Suprapubic skin (tissue), 4 donors: Measurements from ENCODE around the gene RAB1A. TPM values are rescaled to one million over a fixed set of nuclear protein-coding genes. Genes with fewer than 3 reads are reported as not detected.

Experiments used
- DNase-seq, 2 donors: peaks; one replicate each; pipeline ENCODE4 v3.0.0-alpha.2; 2019; ENCODE audit warnings: low spot score in 2 of 2
- H3K27ac ChIP-seq: fragments of 200-600 bp; sonication (generic); one replicate; pipeline ENCODE4 v1.5.1; 2019
- H3K27me3 ChIP-seq: fragments of 200-600 bp; sonication (generic); one replicate; pipeline ENCODE4 v1.5.1; 2019
- H3K36me3 ChIP-seq: fragments of 200-600 bp; sonication (generic); one replicate; pipeline ENCODE4 v1.5.1; 2019
- H3K4me1 ChIP-seq: fragments of 200-600 bp; sonication (generic); one replicate; pipeline ENCODE4 v1.5.1; 2019
- H3K4me3 ChIP-seq: fragments of 200-600 bp; sonication (generic); one replicate; pipeline ENCODE4 v1.5.1; 2019; ENCODE audit warnings: mild to moderate bottlenecking
- H3K9me3 ChIP-seq: fragments of 200-600 bp; sonication (generic); one replicate; pipeline ENCODE4 v1.5.1; 2019
- CTCF ChIP-seq, 2 donors: fragments of 200-600 bp in 1 of 2; fragments of 450-650 bp in 1 of 2; sonication (generic) in 1 of 2; IDR thresholded peaks; one replicate each; pipeline ENCODE4 v1.5.1; 2016 to 2019; ENCODE audit warnings: antibody characterized with exemption in 2 of 2, mild to moderate bottlenecking in 1 of 2, moderate library complexity in 1 of 2
- EP300 ChIP-seq: sonication (generic); formaldehyde crosslinking; IDR thresholded peaks from one replicate; pipeline ENCODE4 v1.6.1; 2017; ENCODE audit warnings: antibody characterized with exemption
- POLR2A ChIP-seq, 2 donors: fragments of 450-650 bp; IDR thresholded peaks; one replicate each; pipeline ENCODE4 v1.6.1; 2017; ENCODE audit warnings: antibody characterized with exemption in 2 of 2, mild to moderate bottlenecking in 2 of 2, moderate library complexity in 2 of 2
- POLR2AphosphoS5 ChIP-seq, 3 donors: sonication (generic); formaldehyde crosslinking; IDR thresholded peaks; one replicate each; pipeline ENCODE4 v1.6.1; 2017; ENCODE audit warnings: antibody characterized with exemption in 3 of 3
- WGBS: methylation state at CpG from one replicate; pipeline ENCODE4 v1.1.5; 2018; 5-methylcytosine and 5-hydroxymethylcytosine counted together
- total RNA-seq, 4 donors: library from RNA; depleted of rRNA; stranded (reverse); fragments of >200 nt; gene quantifications; one replicate each; pipeline ENCODE4 v1.1.0, GENCODE V29; 2016

The RAB1A gene
- total RNA-seq, 4 donors from 2014 or later, result 66.3 to 76.0 (median 68.3) TPM

GRCh38 chr2:65097844-65098243 lies 32.1 kb downstream of the RAB1A start:
- DNase-seq, result no peak
- no peaks in the 10 kb centered on the region for H3K27me3 ChIP-seq
- H3K9me3 ChIP-seq, result no peaks in the 10 kb centered on the region
- WGBS, result 39% methylated on average over 1 of the region's 1 CpG
- peaks cover 2% of the 10 kb centered on the region for H3K4me1 ChIP-seq
- no peak overlapping the region for H3K27ac ChIP-seq
- no peak overlapping the region for H3K4me3 ChIP-seq
- TF ChIP-seq EP300 (no peak), POLR2A (IDR thresholded peaks at IDR 0.05) (no peak), CTCF (IDR thresholded peaks at IDR 0.05) (no peak), POLR2AphosphoS5 (IDR thresholded peaks at IDR 0.05) (no peak)
- peaks cover 79% of the 10 kb centered on the region for H3K36me3 ChIP-seq

GRCh38 chr2:65096948-65097347 lies 33.0 kb downstream of the RAB1A start:
- no peak for TF ChIP-seq EP300
- no peak for TF ChIP-seq POLR2AphosphoS5 (IDR thresholded peaks at IDR 0.05)
- TF ChIP-seq CTCF (IDR thresholded peaks at IDR 0.05), result no peak
- no peak for TF ChIP-seq POLR2A (IDR thresholded peaks at IDR 0.05)

GRCh38 chr2:65093211-65093610 lies 36.7 kb downstream of the RAB1A start:
- no peak for DNase-seq
- Histone ChIP-seq H3K27me3 (no peaks in the 10 kb centered on the region), H3K27ac (no peak overlapping the region), H3K9me3 (no peaks in the 10 kb centered on the region), H3K36me3 (peaks cover 74% of the 10 kb centered on the region), H3K4me3 (no peak overlapping the region), H3K4me1 (no peaks in the 10 kb centered on the region)
- TF ChIP-seq POLR2A (IDR thresholded peaks at IDR 0.05), result no peak
- TF ChIP-seq POLR2AphosphoS5 (IDR thresholded peaks at IDR 0.05), result no peak
- no peak for TF ChIP-seq CTCF (IDR thresholded peaks at IDR 0.05)
- TF ChIP-seq EP300, result no peak

More at GRCh38 chr2:65096948-65097347, 33.0 kb downstream of the RAB1A start:
- Histone ChIP-seq H3K4me1 (no peaks in the 10 kb centered on the region), H3K36me3 (peaks cover 83% of the 10 kb centered on the region), H3K27me3 (no peaks in the 10 kb centered on the region), H3K27ac (no peak overlapping the region), H3K4me3 (no peak overlapping the region), H3K9me3 (no peaks in the 10 kb centered on the region)
- WGBS, result 96% methylated on average over 1 of the region's 1 CpG
- DNase-seq, result no peak

- H3K4me3 ChIP-seq, result no peak overlapping the region
- H3K9me3 ChIP-seq, result no peaks in the 10 kb centered on the region
- no peak overlapping the region for H3K27ac ChIP-seq
- H3K4me1 ChIP-seq, result no peaks in the 10 kb centered on the region
- H3K27me3 ChIP-seq, result no peaks in the 10 kb centered on the region
- H3K36me3 ChIP-seq, result peaks cover 75% of the 10 kb centered on the region
- 91% methylated on average over 4 of the region's 4 CpGs for WGBS
- DNase-seq, result no peak
- TF ChIP-seq CTCF (IDR thresholded peaks at IDR 0.05) (no peak), POLR2A (IDR thresholded peaks at IDR 0.05) (no peak), EP300 (no peak), POLR2AphosphoS5 (IDR thresholded peaks at IDR 0.05) (no peak)
Observed at GRCh38 chr2:65092791-65093190, 37.1 kb downstream of the RAB1A start.

- H3K27me3 ChIP-seq, result no peaks in the 10 kb centered on the region
- H3K4me3 ChIP-seq, result no peak overlapping the region
- TF ChIP-seq POLR2AphosphoS5 (IDR thresholded peaks at IDR 0.05), result no peak
- TF ChIP-seq POLR2A (IDR thresholded peaks at IDR 0.05), result no peak
- no peak for TF ChIP-seq EP300
- TF ChIP-seq CTCF (IDR thresholded peaks at IDR 0.05), result no peak
- no peak for DNase-seq
- H3K9me3 ChIP-seq, result no peaks in the 10 kb centered on the region
- peaks cover 12% of the 10 kb centered on the region for H3K4me1 ChIP-seq
- H3K36me3 ChIP-seq, result peaks cover 86% of the 10 kb centered on the region
- 98% methylated on average over 3 of the region's 3 CpGs for WGBS
- H3K27ac ChIP-seq, result no peak overlapping the region
Observed at GRCh38 chr2:65085148-65085547, 44.8 kb downstream of the RAB1A start.
